HG03103 (cell line): ENCODE results near the gene ATOSB.

ENCODE experiments used
- ATAC-seq: cut with Tn5 transposase; IDR thresholded peaks from one replicate; pipeline ENCODE4 v1.9.1; 2021; ENCODE audit warnings: low read depth; ENCODE audit not compliant: unreplicated experiment

ATOSB gene

DNA sequence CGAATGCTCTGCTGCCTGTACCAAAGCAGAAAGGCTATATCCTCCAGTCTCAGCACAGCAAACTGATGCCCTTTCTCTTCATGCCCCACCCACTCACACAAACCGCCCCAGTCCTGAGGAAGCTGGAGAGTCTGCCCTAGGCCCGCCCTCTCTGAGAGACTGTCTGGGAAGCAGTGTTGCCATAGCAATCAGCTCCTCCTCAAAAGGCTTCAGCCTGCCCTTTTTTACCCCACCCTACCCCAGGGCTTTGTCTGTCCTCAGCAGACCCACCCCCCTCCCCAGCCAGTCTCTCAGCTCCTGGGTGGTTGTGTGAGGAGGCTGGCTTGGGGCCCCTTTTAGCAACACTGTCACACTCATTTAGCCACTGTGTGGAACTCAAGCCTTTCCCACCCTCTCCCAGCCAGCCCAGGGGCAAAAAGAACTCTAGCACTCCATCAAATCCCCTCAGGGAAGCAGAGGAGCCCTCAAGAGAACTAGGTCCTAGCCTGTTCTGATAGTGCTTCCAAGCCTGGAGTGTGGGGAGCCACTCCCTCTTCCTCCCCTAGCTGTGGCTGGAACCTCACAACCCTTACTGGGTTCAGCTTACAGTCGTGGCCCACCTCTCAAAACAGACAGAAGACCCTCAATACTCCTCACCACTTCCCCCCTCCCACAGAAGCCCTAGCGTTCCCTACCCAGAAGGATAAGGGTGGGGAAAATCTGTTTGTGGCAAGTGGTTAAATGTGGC is 1.4 kb downstream of the ATOSB start:
- no peak for ATAC-seq

DNA sequence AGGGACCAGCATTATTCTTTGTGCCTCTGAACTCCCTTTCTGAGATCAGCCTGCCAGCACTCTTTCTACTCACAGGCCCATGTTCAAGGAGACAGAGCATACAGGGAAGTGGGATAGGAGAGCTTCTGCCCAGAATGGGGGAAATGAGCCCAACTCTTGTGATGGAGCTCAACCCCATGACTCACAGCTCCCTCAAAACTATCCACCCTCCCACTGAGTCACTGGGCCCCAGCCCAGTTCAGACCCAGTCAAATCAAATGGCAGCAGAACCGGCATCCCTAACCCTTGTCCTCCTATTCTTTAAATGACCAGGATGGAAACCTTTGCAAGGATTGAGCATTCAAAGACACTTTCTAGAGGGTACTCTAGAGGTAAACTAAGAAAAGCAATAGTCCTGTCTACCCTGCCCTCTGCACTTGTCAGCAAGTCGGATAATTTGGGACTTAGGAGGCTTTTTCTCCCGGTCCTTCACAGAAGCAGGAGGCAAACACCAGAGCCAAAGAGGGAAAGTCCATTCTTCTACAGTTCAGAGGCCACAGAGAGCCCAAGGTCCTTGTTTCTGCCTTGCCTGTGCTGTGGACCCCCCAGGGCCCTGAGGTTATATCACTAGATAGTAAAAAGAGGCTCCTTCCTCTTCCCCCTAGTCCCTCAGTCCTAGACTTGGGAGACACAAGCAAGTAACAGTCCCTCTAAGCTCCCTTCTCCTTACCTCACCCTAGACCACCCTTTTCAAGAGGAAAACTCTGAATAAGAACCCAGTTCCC is 3.2 kb downstream of the ATOSB start:
- ATAC-seq = no peak

DNA sequence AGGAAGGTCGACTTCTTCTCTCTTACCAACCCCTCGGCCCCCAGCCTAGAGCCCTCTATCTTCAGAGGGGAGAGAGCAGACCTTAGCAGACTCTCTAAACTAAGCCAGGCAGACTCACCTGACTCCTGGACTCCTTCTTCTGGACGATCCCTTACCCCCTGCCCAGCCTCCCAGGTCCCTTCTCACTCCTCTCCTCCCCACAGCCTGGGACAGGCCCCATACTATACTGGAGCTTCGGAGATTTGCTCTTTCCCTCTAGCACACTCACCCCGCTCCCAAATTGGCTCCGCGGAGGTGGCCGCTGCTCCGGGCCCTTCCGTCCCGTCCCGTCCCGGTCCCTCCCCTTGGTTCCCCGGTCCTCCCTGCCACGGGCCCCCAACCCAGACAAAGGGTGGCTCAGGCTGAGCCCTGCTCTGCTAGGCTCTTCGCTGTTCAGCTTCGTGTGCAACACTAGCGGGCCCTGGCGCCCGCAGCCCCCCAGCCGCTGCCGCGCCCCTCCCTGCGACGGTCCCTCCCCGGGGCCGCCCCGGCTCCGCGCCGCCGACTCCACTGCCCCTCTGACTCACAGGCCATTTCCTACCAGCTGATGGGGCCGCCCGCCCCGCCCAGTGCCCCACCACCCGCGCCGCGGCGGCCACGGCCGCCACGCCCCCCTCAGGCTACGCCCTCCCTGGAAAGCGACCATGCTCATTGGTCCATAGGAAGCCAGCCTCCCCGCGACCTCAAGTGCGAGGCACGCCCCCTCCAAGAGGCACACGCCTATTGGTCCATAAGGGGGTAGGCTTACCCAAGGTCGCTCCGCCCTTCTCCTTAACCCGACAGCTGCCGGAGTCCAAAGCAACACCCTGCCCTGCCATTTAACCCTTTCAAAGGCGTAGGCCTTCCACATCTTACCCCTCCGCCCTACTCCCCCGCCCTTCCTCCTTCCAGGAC is 4.4 kb downstream of the ATOSB start:
- peak; percentile 63 for ATAC-seq

DNA sequence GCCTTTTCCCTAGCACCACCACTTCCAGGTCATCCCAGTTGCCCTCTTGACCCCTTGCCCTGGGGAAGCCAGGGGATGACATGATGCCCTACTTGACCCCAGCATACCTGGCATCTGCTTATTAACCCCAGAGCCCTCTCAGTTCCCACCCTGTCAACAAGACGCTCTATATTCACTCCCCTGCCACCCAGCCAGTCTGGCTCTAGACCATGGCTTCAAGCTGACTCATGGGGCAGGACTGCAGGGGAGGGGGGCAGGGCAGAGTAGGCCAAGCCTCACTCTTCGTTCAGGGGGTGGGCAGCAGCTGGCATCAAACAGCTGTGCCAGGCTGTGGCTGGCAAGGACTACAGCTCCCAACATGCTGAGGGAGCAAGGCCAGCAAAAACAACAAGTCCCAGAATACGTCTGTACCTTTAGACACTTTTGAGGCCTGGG is 5.3 kb downstream of the ATOSB start:
- ATAC-seq = no peak

DNA sequence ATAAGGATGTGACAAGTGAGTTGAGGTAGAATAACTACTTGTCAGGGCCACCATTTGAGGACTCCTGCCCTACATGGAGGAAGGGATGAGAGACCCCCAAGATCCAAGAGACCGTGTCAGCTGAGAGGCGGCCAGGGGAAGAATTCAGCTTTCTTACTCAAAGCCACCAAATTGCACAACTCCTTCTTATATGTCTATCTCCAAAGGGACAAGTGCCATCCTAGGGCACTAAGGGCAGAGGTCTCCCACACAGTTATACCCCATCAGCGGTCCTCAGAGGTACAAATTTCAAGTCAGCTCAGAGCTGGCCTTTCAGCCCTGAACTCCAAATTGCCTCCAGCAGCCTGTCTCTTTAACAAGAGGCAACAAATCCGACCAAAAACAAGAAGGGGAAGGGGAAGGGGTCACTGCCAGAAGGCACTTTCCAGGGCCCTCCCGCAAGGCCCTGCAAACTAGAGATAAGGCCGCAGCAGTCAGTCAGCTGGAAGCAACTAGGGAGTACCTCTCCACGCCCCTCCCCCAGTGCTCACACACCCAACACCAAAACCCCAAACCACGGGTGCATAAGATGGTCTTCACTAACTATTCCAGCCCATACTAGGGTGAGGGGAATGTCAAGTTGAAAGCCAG is 6.6 kb downstream of the ATOSB start:
- ATAC-seq = no peak

DNA sequence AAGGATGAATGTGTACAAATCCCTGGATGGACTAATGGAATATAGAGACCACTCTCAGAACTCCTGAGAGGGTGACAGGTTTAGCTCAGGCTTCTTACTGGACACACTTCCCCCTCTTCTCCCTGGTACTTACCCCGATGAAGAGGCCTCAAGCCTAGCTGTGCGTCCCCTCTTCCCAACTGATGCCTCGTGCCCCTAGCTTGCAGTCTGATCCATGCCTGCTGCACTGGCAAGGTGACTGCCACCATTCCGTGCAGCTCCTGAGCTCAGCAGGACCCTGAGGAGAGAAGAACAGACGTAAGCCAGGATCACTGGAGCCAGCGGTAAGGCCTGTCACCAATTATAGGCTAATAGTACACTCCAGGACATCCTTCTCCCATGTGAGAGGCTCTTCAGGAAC is 7.2 kb downstream of the ATOSB start:
- no peak for ATAC-seq

DNA sequence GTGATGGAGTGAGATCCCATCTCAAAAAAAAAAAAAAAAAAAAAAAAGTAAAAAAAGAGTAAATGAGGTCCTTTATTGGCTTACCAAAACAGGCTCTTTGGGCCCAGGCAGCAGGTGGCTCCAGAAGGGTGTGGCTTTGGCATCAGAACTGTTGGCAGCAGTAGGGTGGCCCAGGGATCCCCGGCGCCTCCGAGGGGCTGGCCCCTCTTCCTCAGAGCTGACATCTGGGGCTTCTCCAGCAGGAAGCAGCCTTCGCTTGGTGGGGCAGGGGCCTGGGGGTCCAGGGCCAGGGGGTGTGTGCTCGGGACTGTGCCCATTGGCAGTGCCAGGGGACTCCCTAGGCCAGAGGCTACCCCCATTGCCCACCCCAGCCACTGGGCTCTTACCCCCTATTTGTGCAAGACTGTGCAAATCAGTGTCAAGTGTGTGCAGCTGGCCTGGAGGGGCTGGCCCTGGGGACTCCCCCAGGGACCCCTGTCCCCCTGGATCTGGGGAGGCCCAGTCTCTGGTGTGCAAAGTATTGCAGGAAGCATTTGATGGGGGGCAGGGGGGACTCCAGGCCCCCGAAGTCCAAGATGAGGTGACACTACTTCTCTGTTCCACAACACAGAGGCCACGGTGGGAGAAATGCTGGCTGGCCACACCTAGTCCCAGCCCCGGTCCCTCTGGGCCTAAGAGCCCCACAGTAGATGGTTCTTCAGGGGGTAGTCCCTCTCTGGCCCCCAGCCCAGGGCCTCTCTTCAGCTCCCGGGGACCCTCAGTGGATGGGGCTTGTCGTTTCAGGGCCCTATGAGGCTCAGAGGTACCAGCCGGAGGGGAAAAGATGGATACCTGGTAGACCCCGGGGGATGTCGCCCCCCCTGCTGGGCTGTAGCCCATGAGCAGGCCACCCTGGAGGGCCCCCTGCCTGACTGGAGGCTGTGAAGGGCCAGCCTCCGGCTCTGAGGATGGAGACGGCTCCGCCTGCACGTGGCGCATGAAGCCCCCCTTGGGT is 8.1 kb downstream of the ATOSB start:
- ATAC-seq = no peak

DNA sequence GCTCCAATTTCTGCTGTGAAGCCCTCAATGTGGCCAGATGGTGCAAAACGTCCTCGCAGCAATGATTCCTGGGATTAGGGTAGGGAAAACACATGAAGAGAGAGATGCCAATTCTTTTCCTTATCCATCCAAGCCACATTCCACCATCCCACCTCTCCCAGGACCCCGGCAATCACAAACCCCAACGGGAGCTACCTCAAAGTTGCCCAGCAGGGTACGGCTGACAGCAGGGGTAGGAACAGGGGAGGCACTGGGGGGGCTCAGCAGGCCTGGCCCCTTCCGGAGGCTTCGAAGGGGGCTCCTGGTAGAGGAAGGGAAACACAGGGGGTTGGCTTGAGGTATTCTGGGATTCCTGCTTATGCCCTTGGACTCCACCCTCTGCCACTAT is 9.3 kb downstream of the ATOSB start:
- no peak for ATAC-seq

DNA sequence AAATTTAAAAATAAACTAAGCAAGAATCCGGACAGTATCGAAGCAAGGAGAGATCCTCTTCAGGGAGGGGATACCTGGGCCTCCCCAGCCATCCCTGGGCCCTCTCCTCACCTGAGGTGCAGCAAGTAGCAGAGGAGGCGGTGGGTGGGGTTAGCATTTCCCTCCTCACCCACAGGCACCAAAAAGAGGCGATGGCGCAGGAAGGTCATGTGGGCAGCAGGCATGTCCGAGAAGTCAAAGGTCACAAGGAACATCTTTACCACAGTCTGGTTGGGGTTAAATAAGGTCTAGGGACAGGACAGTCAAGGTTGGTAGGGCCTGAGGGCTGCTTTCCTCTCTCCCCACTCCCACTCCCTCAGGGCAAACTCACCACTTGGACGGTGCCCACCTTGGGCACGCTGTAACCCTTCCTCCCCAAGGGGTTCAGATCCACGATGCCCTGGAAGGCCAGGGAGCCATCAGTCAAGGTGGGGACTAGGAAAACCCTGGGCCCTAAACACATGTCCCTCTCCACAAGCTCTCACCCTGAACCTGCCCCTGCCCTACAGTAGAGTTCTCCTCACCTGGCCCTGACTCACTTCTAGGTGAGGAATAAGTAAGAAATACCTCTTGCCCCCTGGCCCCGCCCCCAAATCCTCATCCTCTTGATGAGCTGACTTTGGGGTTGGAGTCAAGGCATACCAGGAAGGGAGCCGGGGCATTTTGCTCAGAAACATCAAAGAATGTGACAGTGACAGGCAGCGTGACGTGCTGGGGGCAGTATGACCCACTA is 9.9 kb downstream of the ATOSB start:
- ATAC-seq = no peak

DNA sequence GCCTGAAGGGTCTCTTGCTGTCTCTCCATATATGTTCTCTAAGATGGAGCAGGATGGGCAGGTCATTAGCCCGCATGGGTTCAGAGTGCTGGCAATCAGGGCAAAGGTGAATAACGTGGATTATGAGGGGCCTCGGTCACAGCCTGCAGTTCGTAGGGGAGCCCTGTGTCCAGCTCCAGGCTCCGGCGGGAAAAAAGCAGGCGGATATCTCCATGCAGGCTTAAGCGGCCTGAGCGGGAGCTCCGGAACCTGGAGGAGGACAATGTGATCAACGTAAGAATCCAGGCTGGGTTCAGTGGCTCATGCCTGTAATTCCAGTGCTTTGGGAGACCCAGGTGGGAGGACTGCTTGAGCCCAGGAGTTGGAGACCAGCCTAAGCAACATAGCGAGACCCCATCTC is 10.5 kb downstream of the ATOSB start:
- ATAC-seq = no peak

DNA sequence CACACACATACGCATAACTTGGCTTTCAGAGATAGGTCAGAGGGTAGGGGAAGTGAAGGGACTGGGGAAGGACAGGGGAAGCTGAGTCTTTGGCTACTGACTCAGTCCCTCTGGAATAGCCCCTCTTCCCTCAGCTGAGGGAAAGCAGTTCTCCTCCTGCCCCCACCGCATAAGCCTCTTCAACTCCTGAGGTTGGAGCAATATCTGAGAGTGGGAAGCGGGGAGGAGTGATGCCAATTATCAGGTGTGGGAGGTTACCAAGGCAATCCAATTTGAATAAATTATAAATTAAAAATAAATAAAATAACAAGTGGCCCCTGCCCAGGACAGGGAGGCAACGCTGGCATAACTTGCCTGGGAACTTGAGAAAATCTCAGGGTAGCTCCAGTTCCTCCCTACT is 11.1 kb downstream of the ATOSB start:
- ATAC-seq = no peak

DNA sequence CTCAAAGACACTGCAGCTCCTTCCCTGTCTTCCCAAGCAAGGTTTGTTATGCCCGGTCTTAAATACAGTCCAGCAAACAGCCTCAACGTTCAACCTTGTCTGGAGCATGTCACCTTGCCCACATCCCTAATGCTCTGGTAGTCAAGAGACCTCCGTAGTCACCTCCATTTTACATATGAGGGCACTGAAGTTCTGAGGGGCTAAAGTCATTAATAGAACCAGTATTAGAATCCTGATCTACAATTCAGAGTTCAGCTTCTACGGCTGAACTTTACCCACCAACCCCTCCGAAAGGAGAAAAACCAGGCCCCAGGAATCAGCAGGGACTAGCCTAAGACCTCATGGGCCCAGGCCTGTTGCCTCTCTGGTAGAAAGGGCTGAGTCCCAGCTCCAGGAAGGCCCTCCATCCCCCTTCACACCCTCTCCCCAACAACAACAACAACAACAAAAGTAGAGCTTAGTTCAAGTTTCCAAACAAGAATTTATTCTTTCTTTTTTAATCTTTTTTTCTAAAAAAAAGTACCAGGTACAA is 11.9 kb downstream of the ATOSB start:
- no peak for ATAC-seq

DNA sequence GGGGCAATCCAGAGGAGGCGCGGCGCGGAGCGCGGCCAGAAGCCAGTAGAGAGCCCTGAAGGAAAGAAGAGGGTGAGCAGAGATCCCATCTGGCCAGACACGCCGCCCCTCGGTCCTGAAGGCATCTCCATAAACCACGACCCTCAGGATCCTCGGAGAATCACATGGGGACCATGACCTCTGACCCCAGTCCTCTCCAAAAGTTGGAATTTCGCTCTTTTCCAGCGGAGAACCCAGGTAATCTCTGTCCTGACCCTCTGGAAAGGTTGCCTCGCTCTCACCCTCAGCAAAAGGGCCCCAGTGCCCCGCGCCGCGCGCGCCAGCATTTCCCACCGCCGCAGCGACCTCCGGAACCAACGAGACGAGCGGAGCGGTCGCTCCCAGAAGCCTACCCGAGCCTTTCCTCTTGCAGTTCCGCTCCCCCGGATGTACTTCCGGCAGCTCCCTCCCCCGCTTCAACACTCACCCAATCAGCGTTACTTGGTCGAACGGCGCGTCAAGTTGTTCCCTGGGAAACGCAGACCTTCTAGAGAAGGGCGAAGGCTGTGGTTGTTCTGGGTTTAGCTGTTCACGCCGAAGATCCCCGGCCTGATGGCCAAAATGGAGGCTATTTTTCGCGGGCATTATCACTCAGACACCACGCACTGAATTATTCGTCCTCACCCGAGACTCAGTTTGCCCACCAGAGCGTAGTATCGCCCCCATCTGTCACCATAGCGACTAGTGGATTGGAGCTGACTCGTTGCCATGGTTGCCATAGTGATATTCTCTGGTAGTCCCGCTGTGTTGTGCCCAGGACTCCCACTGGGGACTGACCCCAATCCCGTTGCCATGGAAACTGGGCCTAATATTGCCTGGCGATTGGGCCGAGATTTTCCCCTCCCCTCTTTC is 12.6 kb downstream of the ATOSB start, which contains the start of gene STOML2:
Gene STOML2, minus strand, starts transcription at position 363 of the 891 bp plus-strand sequence. Its CDS starts 37 bp downstream, at position 326.
- ATAC-seq = peak; percentile 94

DNA sequence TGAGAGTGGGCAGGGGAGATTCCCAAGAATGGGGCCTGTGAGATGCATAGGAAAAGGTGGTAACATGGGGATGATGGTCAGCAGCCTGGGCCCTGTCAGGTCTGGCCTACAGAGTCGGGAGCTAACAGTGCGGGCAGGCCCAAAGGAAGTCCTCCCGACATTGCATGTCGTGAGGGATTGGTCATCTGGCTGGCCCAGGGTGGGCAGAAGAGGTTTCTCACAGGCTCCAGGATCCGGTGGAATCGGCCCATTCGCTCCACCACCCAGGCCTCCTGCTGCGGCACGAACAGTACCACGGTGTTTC is 13.2 kb downstream of the ATOSB start:
- peak; percentile 10 for ATAC-seq

DNA sequence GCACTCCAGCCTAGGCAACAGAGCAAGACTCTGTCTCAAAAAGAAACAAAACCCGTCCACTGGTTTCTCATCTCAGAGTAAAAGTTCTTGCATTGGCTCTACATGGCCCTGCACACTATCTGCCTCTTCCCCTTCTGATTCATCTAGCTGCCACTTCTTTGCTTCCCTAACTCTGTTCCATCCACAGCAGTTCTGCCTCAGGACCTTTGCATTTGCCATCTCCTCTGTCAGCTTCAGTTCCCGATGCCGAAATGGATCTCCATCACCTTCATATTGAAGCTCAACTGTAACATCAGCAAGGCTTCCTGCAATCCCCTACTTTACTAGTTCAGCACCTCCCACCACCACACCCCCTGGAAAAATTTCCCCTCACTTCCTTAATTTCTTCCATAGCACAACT is 18.1 kb downstream of the ATOSB start:
- ATAC-seq = no peak

DNA sequence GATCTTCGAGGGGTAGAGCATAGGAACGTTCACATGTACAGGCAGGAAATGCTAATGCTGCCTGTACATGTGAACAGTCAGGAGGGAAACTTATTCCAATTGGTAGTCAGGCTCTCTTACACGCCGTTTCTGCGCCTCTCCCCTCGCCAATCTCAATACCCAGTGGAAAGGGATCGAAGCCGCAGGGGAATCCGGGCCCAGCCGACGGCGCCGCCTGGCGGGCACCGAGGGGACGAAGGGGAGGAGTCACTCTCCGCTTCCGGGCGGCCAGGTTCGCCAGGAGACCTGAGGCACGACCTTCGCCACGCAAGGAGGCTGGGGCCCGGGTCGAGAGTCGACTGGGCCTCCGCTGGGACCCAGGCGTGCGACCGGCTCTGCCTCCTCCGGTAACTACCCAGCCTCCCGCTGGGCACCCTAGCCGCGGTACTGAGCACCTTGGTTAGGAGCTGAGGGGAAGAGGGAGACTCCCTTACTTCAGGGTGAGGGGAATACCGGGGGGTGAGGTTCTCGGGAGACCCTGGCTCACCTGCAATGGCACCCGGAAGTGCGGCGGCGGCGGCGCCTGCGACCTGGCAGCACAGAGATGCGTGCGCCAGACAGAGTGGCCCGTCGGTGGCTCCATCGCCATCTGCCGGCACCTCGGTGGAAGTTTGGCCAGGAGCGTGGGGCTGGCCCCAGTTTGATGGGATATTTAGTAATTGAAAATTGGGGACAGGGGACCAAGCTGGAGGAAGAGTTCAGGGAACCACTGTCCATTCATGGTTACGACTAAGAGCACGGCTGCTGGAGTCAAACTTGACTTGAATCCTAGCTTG is 19.4 kb downstream of the ATOSB start, which contains the start of gene PIGO:
Gene PIGO, minus strand, starts transcription at position 557 of the 815 bp plus-strand sequence. CDS start 1,026 bp downstream, outside the sequence.
- peak; percentile 83 for ATAC-seq

DNA sequence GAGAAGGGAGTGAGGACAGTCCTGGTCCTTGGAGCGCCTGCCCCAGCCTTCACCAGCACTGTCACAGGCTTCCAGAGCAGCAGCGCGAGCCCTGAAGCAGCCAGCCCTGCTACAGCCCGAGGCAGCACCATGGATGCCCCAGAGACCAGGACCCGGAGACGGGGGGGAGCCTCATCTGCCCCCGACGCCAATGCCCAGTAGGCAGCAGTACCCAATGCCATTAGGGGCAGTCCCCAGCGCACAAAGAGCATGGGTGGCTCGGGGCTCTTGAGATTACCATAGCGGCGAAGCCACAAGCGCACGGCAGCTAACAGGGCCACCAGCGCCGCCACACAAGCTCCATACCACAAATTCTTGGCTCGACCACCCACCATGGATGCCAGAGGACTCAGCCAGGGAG is 24.1 kb downstream of the ATOSB start:
- ATAC-seq = no peak
